A673 (cell line): ENCODE data around the gene GCC1. TPM values are rescaled to one million over a fixed set of nuclear protein-coding genes. Genes with fewer than 3 reads are reported as not detected.
A peak's percentile ranks its signal among the peaks of the same experiment; 100 is the strongest.

Experiments
- BruUV-seq: library from RNA; stranded (reverse); fragments of 400-500 nt; replicated peaks from 2 replicates; lab custom pipeline; 2021; lab: Mats Ljungman, UMichigan
- CTCF ChIA-PET: fragments of 300-600 bp; sonication (Branson Sonifier 250); formaldehyde crosslinking; loops from one replicate; lab custom pipeline; 2022; ENCODE audit warnings: antibody characterized with exemption; lab: Charles Lee
- POLR2A ChIA-PET: fragments of 300-600 bp; sonication (Branson Sonifier 250); formaldehyde crosslinking; loops from one replicate; lab custom pipeline; 2022; ENCODE audit warnings: antibody characterized with exemption; ENCODE audit not compliant: low non-redundant PET; lab: Charles Lee
- DNase-seq: peaks from one replicate; pipeline ENCODE4 v3.0.0-alpha.2; 2015; ENCODE audit warnings: low spot score
- H3K27ac ChIP-seq: fragments of 200-600 bp; sonication (generic); 2 replicates; pipeline ENCODE4 v1.5.1; 2016; ENCODE audit warnings: mixed run types, low read depth, mild to moderate bottlenecking, mixed read lengths, antibody characterized with exemption, low read length; ENCODE audit not compliant: poor library complexity, severe bottlenecking
- H3K27me3 ChIP-seq: fragments of 200-600 bp; sonication (generic); replicated peaks from 2 replicates; pipeline ENCODE4 v1.6.1; 2017; ENCODE audit warnings: mixed run types, low read depth, mild to moderate bottlenecking, mixed read lengths, antibody characterized with exemption, low read length; ENCODE audit not compliant: insufficient read depth, poor library complexity
- H3K36me3 ChIP-seq: fragments of 200-600 bp; sonication (generic); 2 replicates; pipeline ENCODE4 v1.6.1; 2016; ENCODE audit warnings: mixed run types, mild to moderate bottlenecking, mixed read lengths, antibody characterized with exemption, low read length; ENCODE audit not compliant: insufficient read depth, poor library complexity, severe bottlenecking
- H3K4me1 ChIP-seq: fragments of 200-600 bp; sonication (generic); 2 replicates; pipeline ENCODE4 v1.6.1; 2017; ENCODE audit warnings: mixed run types, mild to moderate bottlenecking, mixed read lengths, antibody characterized with exemption, low read length; ENCODE audit not compliant: insufficient read depth, poor library complexity, severe bottlenecking
- H3K4me3 ChIP-seq: fragments of 200-600 bp; sonication (generic); 2 replicates; pipeline ENCODE4 v1.5.1; 2016; ENCODE audit warnings: low read depth, mixed run types, mild to moderate bottlenecking, mixed read lengths, low read length; ENCODE audit not compliant: poor library complexity, severe bottlenecking
- H3K9me3 ChIP-seq: fragments of 200-600 bp; sonication (generic); 2 replicates; pipeline ENCODE4 v1.6.1; 2016; ENCODE audit warnings: mixed run types, low read depth, mild to moderate bottlenecking, mixed read lengths, antibody characterized with exemption, low read length; ENCODE audit not compliant: poor library complexity, severe bottlenecking
- CTCF ChIP-seq: fragments of 300-800, 200-600 bp; sonication (generic); conservative IDR thresholded peaks from 2 replicates; pipeline ENCODE4 v1.5.1; 2017; ENCODE audit warnings: low read depth, mild to moderate bottlenecking, antibody characterized with exemption, low read length, moderate library complexity, mixed read lengths
- EZH2 ChIP-seq: fragments of 200-600 bp; sonication (generic); IDR thresholded peaks from 2 replicates; pipeline ENCODE4 v1.6.1; 2017; ENCODE audit warnings: borderline replicate concordance, low read depth, mild to moderate bottlenecking, mixed read lengths, antibody characterized with exemption, low read length; ENCODE audit not compliant: poor library complexity, severe bottlenecking
- intact Hi-C: fragments of 100-400 bp; cut with micrococcal nuclease; formaldehyde crosslinking; loops from one replicate; pipeline ENCODE4 v1.10.0; 2022; ENCODE audit not compliant: unreplicated experiment
- total RNA-seq: library from RNA; stranded (reverse); gene quantifications from 2 replicates; pipeline ENCODE4 v1.2.3, GENCODE V29; 2021

GCC1 gene
- total RNA-seq, 1 experiment from 2014 or later, result 15.2 TPM

- H3K9me3 ChIP-seq, result no peaks in the 10 kb centered on the region
- intact Hi-C loops, result no loop called here
- TF ChIP-seq CTCF, result no peak
- no peak for TF ChIP-seq EZH2
- POLR2A ChIA-PET, result no interaction called here
- H3K27ac ChIP-seq, result no peak overlapping the region
- H3K36me3 ChIP-seq, result no peaks in the 10 kb centered on the region
- H3K4me1 ChIP-seq, result no peaks in the 10 kb centered on the region
- no peak for DNase-seq
- CTCF ChIA-PET, result no interaction called here
- H3K27me3 ChIP-seq, result no peaks in the 10 kb centered on the region
- no peak overlapping the region for H3K4me3 ChIP-seq
- BruUV-seq, result no TSS peak
Measured at GRCh38 chr7:127551941-127552340, 33.5 kb downstream of the GCC1 start.

DNA sequence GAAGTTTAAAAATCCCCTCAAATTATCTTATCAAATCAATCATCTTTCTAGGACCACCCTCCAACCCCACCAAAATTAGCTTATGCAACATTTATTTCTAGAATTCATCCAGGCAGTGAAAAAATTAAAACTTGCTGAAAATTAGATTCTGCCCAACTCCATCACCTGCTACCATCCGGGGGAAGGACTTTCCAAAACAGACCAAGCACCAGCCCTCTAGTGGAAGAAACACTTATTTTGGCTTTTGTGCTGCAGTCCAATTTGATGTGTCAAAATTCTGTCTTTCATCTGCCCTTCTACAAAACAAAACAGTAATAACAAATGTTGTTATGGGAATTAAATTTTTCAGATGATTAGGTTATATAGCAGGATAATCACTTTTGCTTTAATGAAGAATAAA, 35.1 kb downstream of the GCC1 start:
- no peaks in the 10 kb centered on the region for H3K4me1 ChIP-seq
- no peak overlapping the region for H3K4me3 ChIP-seq
- BruUV-seq, result no TSS peak
- DNase-seq, result no peak
- ChIA-PET POLR2A (no interaction called here), CTCF (no interaction called here)
- H3K27ac ChIP-seq, result no peak overlapping the region
- H3K9me3 ChIP-seq, result no peaks in the 10 kb centered on the region
- peak; percentile 37; the same call in 1 of the 2 replicates for TF ChIP-seq CTCF
- TF ChIP-seq EZH2, result no peak
- H3K27me3 ChIP-seq, result no peaks in the 10 kb centered on the region
- no peaks in the 10 kb centered on the region for H3K36me3 ChIP-seq
- intact Hi-C loops, result no loop called here

GRCh38 chr7:127546313-127546712, 39.1 kb downstream of the GCC1 start:
- Histone ChIP-seq H3K4me3 (no peak overlapping the region), H3K27ac (no peak overlapping the region), H3K9me3 (no peaks in the 10 kb centered on the region), H3K27me3 (no peaks in the 10 kb centered on the region), H3K4me1 (no peaks in the 10 kb centered on the region), H3K36me3 (no peaks in the 10 kb centered on the region)
- intact Hi-C loops, result no loop called here
- CTCF ChIA-PET, result no interaction called here
- BruUV-seq, result no TSS peak
- POLR2A ChIA-PET, result no interaction called here
- DNase-seq, result no peak
- no peak for TF ChIP-seq EZH2
- no peak for TF ChIP-seq CTCF
